GM23338 (cell line): ENCODE measurements around the gene SREBF2. TPM values are rescaled to one million over a fixed set of nuclear protein-coding genes. Genes with fewer than 3 reads are reported as not detected.
A peak's percentile ranks its signal among the peaks of the same experiment; 100 is the strongest.

Experiments
- ATAC-seq: fragments of 200-7000 bp; cut with Tn5 transposase; 3 replicates; pipeline ENCODE4 v1.9.1; 2020
- DNase-seq: peaks from one replicate; pipeline ENCODE4 v3.0.0-alpha.2; 2015; ENCODE audit warnings: low spot score
- H2AFZ ChIP-seq: fragments of 200-600 bp; sonication (generic); 2 replicates; pipeline ENCODE4 v1.8.0; 2016; ENCODE audit warnings: antibody characterized with exemption, mild to moderate bottlenecking, moderate library complexity
- H3F3A ChIP-seq: fragments of 200-600 bp; sonication (generic); replicated peaks from 2 replicates; pipeline ENCODE4 v1.8.0; 2017; ENCODE audit warnings: antibody characterized with exemption, mixed run types, low read depth
- H3K27ac ChIP-seq: fragments of 200-600 bp; sonication (generic); 2 replicates; pipeline ENCODE4 v1.6.1; 2016; ENCODE audit warnings: low read depth
- H3K27me3 ChIP-seq: fragments of 200-600 bp; sonication (generic); 2 replicates; pipeline ENCODE4 v1.8.0; 2016; ENCODE audit warnings: mild to moderate bottlenecking, mixed run types, moderate library complexity; ENCODE audit not compliant: insufficient read depth
- H3K36me3 ChIP-seq: fragments of 200-600 bp; sonication (generic); 2 replicates; pipeline ENCODE4 v1.8.0; 2016; ENCODE audit warnings: mild to moderate bottlenecking; ENCODE audit not compliant: insufficient read depth
- H3K4me1 ChIP-seq: fragments of 200-600 bp; sonication (generic); 2 replicates; pipeline ENCODE4 v1.8.0; 2016; ENCODE audit warnings: mild to moderate bottlenecking, moderate library complexity; ENCODE audit not compliant: insufficient read depth
- H3K4me2 ChIP-seq: fragments of 200-600 bp; sonication (generic); 2 replicates; pipeline ENCODE4 v1.7.1; 2017; ENCODE audit warnings: mixed run types
- H3K4me3 ChIP-seq: fragments of 200-600 bp; sonication (generic); 2 replicates; pipeline ENCODE4 v1.6.1; 2016; ENCODE audit warnings: mixed run types
- H3K79me2 ChIP-seq: fragments of 200-600 bp; sonication (generic); replicated peaks from 2 replicates; pipeline ENCODE4 v1.8.0; 2017; ENCODE audit warnings: mild to moderate bottlenecking; ENCODE audit not compliant: insufficient read depth
- H3K9me2 ChIP-seq: fragments of 200-600 bp; sonication (generic); 2 replicates; pipeline ENCODE4 v1.8.0; 2017; ENCODE audit not compliant: insufficient read depth
- H4K20me1 ChIP-seq: fragments of 200-600 bp; sonication (generic); replicated peaks from 2 replicates; pipeline ENCODE4 v1.8.0; 2017; ENCODE audit warnings: mild to moderate bottlenecking; ENCODE audit not compliant: insufficient read depth
- H3K27ac Mint-ChIP-seq: 2 replicates; pipeline ENCODE4 v1.8.0; 2020; ENCODE audit warnings: inconsistent platforms, mild to moderate bottlenecking, moderate library complexity, mixed read lengths
- H3K27me3 Mint-ChIP-seq: 3 replicates; pipeline ENCODE4 v1.8.0; 2022; ENCODE audit warnings: low read depth, mild to moderate bottlenecking, moderate library complexity, mixed read lengths, inconsistent platforms; ENCODE audit not compliant: insufficient read depth, poor library complexity
- H3K36me3 Mint-ChIP-seq: 3 replicates; pipeline ENCODE4 v1.8.0; 2021; ENCODE audit warnings: low read depth, mild to moderate bottlenecking, inconsistent platforms, moderate library complexity, mixed read lengths
- H3K4me1 Mint-ChIP-seq: 3 replicates; pipeline ENCODE4 v1.8.0; 2020; ENCODE audit warnings: mild to moderate bottlenecking, inconsistent platforms, mixed read lengths
- H3K4me3 Mint-ChIP-seq: 3 replicates; pipeline ENCODE4 v1.8.0; 2021; ENCODE audit warnings: moderate library complexity, mild to moderate bottlenecking, inconsistent platforms, mixed read lengths
- H3K9me3 Mint-ChIP-seq: 3 replicates; pipeline ENCODE4 v1.8.0; 2020; ENCODE audit warnings: moderate library complexity, mild to moderate bottlenecking, inconsistent platforms, mixed read lengths
- JUNB ChIP-seq: IDR thresholded peaks from one replicate; pipeline ENCODE4 v1.6.1; 2016; ENCODE audit warnings: antibody characterized with exemption; ENCODE audit not compliant: unreplicated experiment
- polyA plus RNA-seq: library from polyadenylated mRNA; unstranded; fragments of >200 nt; fragmentation: Nextera tagmentation; extraction: Ambion mirVana; gene quantifications from 2 replicates; pipeline ENCODE4 v1.2.1, GENCODE V29; 2016
- total RNA-seq: library from RNA; depleted of rRNA; stranded (reverse); fragments of >200 nt; shearing (Covaris generic); gene quantifications from 2 replicates; pipeline ENCODE4 v1.2.3, GENCODE V29; 2014
- TF ChIP-seq, protein P1 (sequence below): IDR thresholded peaks from 2 replicates; pipeline ENCODE4 v1.6.1; 2016; ENCODE audit warnings: antibody characterized with exemption
- TF ChIP-seq, protein P2 (sequence below), 2 experiments: fragments of 200-600 bp in 1 of 2; sonication (generic) in 1 of 2; conservative IDR thresholded peaks; 2 replicates each; pipeline versions ENCODE4 v1.5.1 to v1.6.1; 2016 to 2017; ENCODE audit warnings: antibody characterized with exemption in 2 of 2, low read depth in 2 of 2, mild to moderate bottlenecking in 2 of 2, moderate library complexity in 1 of 2
- TF ChIP-seq, protein P3 (sequence below): IDR thresholded peaks from one replicate; pipeline ENCODE4 v1.6.1; 2018; ENCODE audit warnings: antibody characterized with exemption; ENCODE audit not compliant: unreplicated experiment

Gene SREBF2
- total and polyA plus RNA-seq, 2 experiments from 2014 or later: 48.7 to 163 TPM

DNA sequence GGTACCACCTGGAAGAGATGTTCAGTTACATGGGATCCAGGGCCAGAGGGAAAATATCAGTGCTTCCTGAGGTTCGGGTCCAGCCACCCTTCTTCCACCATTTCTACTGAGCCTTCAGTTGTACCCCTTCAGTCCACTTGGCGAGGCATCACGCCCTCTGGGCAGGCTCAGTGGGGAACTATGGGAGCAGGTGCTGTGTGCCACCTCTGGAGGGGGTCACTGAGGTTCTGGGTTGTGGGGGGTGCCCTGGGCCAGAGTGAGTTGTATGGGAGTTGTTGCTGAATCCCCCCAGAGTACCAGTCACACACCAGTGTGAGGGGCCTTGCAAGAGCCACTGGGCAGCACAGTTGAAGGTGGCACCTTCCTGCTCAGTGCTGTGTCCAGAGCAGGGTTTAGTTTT lies 2.7 kb upstream of the SREBF2 start:
- Mint-ChIP-seq H3K9me3 (no peaks in the 10 kb centered on the region), H3K27ac (peak overlapping the region; percentile 44; the same call in 1 of the 2 replicates), H3K36me3 (peaks cover 16% of the 10 kb centered on the region), H3K27me3 (peaks cover 10% of the 10 kb centered on the region), H3K4me1 (peaks cover 36% of the 10 kb centered on the region), H3K4me3 (no peak overlapping the region)
- no peaks in the 10 kb centered on the region for H3K9me2 ChIP-seq
- no peaks in the 10 kb centered on the region for H3K27me3 ChIP-seq
- ATAC-seq (no peak), DNase-seq (no peak)
- H2AFZ ChIP-seq: no peak overlapping the region
- TF ChIP-seq JUNB: no peak
- TF ChIP-seq, protein P1, sequence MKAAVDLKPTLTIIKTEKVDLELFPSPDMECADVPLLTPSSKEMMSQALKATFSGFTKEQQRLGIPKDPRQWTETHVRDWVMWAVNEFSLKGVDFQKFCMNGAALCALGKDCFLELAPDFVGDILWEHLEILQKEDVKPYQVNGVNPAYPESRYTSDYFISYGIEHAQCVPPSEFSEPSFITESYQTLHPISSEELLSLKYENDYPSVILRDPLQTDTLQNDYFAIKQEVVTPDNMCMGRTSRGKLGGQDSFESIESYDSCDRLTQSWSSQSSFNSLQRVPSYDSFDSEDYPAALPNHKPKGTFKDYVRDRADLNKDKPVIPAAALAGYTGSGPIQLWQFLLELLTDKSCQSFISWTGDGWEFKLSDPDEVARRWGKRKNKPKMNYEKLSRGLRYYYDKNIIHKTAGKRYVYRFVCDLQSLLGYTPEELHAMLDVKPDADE: no peak
- TF ChIP-seq, protein P2, sequence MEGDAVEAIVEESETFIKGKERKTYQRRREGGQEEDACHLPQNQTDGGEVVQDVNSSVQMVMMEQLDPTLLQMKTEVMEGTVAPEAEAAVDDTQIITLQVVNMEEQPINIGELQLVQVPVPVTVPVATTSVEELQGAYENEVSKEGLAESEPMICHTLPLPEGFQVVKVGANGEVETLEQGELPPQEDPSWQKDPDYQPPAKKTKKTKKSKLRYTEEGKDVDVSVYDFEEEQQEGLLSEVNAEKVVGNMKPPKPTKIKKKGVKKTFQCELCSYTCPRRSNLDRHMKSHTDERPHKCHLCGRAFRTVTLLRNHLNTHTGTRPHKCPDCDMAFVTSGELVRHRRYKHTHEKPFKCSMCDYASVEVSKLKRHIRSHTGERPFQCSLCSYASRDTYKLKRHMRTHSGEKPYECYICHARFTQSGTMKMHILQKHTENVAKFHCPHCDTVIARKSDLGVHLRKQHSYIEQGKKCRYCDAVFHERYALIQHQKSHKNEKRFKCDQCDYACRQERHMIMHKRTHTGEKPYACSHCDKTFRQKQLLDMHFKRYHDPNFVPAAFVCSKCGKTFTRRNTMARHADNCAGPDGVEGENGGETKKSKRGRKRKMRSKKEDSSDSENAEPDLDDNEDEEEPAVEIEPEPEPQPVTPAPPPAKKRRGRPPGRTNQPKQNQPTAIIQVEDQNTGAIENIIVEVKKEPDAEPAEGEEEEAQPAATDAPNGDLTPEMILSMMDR (conservative IDR thresholded peaks at IDR 0.05; ENCODE audit: low read depth in 2 of 2): peak; percentile 27 to 48; a peak in 3 of 4 replicates
- H4K20me1 ChIP-seq: no peaks in the 10 kb centered on the region; the same call in 1 of the 2 replicates
- H3K79me2 ChIP-seq: peaks cover 20% of the 10 kb centered on the region
- no peak overlapping the region for H3K4me2 ChIP-seq
- peaks cover 16% of the 10 kb centered on the region for H3K4me1 ChIP-seq
- H3K36me3 ChIP-seq: no peaks in the 10 kb centered on the region
- H3K27ac ChIP-seq: peak overlapping the region; percentile 97; the same call in 1 of the 2 replicates
- peaks cover 5% of the 10 kb centered on the region; the same call in 1 of the 2 replicates for H3F3A ChIP-seq
- H3K4me3 ChIP-seq: no peak overlapping the region

DNA sequence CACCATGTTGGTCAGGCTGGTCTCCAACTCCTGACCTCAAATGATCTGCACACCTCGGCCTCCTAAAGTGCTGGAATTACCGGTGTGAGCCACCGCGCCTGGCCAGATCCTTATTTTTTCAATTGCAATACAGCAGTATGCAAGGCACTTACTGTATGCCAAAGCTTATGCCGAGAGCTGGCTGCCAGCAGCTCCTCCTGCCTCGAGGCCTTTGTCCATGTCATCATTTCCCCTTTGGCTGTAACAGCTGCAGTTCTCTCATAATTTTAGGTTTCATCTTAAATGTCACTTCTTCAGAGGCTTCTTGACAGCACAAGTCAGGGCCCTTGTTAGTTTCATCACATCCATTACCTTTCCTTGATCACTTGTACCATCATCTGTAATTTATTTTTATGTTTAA lies 1.5 kb upstream of the SREBF2 start:
- H4K20me1 ChIP-seq: peaks cover 10% of the 10 kb centered on the region
- no peak overlapping the region for H2AFZ ChIP-seq
- Mint-ChIP-seq H3K4me1 (peaks cover 33% of the 10 kb centered on the region), H3K27ac (peak overlapping the region; percentile 59), H3K27me3 (peaks cover 8% of the 10 kb centered on the region), H3K4me3 (no peak overlapping the region; the same call in 2 of the 3 replicates), H3K36me3 (peaks cover 20% of the 10 kb centered on the region), H3K9me3 (no peaks in the 10 kb centered on the region)
- H3K36me3 ChIP-seq: peaks cover 9% of the 10 kb centered on the region; the same call in 1 of the 2 replicates
- H3F3A ChIP-seq: peaks cover 5% of the 10 kb centered on the region; the same call in 1 of the 2 replicates
- H3K27me3 ChIP-seq: no peaks in the 10 kb centered on the region
- peaks cover 32% of the 10 kb centered on the region for H3K79me2 ChIP-seq
- H3K4me2 ChIP-seq: peak overlapping the region; percentile 71; the same call in 1 of the 2 replicates
- TF ChIP-seq, protein P3, sequence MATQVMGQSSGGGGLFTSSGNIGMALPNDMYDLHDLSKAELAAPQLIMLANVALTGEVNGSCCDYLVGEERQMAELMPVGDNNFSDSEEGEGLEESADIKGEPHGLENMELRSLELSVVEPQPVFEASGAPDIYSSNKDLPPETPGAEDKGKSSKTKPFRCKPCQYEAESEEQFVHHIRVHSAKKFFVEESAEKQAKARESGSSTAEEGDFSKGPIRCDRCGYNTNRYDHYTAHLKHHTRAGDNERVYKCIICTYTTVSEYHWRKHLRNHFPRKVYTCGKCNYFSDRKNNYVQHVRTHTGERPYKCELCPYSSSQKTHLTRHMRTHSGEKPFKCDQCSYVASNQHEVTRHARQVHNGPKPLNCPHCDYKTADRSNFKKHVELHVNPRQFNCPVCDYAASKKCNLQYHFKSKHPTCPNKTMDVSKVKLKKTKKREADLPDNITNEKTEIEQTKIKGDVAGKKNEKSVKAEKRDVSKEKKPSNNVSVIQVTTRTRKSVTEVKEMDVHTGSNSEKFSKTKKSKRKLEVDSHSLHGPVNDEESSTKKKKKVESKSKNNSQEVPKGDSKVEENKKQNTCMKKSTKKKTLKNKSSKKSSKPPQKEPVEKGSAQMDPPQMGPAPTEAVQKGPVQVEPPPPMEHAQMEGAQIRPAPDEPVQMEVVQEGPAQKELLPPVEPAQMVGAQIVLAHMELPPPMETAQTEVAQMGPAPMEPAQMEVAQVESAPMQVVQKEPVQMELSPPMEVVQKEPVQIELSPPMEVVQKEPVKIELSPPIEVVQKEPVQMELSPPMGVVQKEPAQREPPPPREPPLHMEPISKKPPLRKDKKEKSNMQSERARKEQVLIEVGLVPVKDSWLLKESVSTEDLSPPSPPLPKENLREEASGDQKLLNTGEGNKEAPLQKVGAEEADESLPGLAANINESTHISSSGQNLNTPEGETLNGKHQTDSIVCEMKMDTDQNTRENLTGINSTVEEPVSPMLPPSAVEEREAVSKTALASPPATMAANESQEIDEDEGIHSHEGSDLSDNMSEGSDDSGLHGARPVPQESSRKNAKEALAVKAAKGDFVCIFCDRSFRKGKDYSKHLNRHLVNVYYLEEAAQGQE: no peak
- no peak for DNase-seq
- ATAC-seq: no peak
- no peak overlapping the region for H3K4me3 ChIP-seq
- peaks cover 23% of the 10 kb centered on the region for H3K4me1 ChIP-seq
- H3K9me2 ChIP-seq: no peaks in the 10 kb centered on the region
- peak overlapping the region; percentile 97 for H3K27ac ChIP-seq
